ENCODE measurements around the gene JARID2. TPM values are rescaled to one million over a fixed set of nuclear protein-coding genes. Genes with fewer than 3 reads are reported as not detected.

JARID2 gene
- total RNA-seq, 1 experiment from 2014 or later = 180 TPM

DNA sequence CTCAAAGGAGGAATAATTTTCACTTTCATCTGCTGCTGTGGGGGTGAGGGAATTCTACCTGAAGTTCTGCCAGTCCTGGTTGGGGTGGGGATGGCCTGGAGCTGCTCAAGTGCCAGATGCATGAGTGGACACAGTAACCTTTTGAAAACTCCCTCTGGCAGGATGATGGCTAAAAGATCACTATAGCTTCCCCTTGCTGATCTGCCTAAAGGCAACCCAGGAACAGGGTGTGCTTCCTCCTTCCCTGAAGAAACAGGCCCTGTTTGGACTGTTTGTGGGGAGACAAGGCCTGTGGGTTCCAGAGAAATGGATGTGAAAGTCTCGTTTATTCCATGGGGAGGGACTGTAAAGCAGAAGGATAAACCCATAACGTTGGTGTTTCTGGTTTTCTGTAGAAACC is 240.1 kb downstream of the JARID2 start (continued):
- TF ChIP-seq, protein P1, sequence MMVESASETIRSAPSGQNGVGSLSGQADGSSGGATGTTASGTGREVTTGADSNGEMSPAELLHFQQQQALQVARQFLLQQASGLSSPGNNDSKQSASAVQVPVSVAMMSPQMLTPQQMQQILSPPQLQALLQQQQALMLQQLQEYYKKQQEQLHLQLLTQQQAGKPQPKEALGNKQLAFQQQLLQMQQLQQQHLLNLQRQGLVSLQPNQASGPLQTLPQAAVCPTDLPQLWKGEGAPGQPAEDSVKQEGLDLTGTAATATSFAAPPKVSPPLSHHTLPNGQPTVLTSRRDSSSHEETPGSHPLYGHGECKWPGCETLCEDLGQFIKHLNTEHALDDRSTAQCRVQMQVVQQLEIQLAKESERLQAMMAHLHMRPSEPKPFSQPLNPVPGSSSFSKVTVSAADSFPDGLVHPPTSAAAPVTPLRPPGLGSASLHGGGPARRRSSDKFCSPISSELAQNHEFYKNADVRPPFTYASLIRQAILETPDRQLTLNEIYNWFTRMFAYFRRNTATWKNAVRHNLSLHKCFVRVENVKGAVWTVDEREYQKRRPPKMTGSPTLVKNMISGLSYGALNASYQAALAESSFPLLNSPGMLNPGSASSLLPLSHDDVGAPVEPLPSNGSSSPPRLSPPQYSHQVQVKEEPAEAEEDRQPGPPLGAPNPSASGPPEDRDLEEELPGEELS (CRISPR knock-in tag; IDR thresholded peaks at IDR 0.05) = no peak

DNA sequence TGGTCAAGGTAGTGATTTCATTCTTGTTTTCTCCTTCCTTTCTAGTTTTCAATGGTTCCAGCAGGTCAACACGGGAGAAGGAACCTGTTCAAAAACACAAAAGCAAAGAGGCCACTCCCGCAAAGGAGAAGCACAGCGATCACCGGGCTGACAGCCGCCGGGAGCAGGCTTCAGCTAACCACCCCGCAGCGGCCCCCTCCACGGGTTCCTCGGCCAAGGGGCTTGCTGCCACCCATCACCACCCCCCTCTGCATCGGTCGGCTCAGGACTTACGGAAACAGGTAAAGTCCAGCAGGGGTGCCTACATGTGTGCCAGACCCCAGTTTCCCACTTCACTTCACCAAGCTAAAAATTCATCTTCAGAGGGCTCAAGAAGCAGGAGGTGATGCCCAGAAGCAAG is 241.4 kb downstream of the JARID2 start:
- TF ChIP-seq, protein P2, sequence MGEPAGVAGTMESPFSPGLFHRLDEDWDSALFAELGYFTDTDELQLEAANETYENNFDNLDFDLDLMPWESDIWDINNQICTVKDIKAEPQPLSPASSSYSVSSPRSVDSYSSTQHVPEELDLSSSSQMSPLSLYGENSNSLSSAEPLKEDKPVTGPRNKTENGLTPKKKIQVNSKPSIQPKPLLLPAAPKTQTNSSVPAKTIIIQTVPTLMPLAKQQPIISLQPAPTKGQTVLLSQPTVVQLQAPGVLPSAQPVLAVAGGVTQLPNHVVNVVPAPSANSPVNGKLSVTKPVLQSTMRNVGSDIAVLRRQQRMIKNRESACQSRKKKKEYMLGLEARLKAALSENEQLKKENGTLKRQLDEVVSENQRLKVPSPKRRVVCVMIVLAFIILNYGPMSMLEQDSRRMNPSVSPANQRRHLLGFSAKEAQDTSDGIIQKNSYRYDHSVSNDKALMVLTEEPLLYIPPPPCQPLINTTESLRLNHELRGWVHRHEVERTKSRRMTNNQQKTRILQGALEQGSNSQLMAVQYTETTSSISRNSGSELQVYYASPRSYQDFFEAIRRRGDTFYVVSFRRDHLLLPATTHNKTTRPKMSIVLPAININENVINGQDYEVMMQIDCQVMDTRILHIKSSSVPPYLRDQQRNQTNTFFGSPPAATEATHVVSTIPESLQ (CRISPR knock-in tag; IDR thresholded peaks at IDR 0.05) = no peak
- TF ChIP-seq, protein P3, sequence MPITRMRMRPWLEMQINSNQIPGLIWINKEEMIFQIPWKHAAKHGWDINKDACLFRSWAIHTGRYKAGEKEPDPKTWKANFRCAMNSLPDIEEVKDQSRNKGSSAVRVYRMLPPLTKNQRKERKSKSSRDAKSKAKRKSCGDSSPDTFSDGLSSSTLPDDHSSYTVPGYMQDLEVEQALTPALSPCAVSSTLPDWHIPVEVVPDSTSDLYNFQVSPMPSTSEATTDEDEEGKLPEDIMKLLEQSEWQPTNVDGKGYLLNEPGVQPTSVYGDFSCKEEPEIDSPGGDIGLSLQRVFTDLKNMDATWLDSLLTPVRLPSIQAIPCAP (CRISPR knock-in tag; IDR thresholded peaks at IDR 0.05) = no peak
- TF ChIP-seq, protein P4, sequence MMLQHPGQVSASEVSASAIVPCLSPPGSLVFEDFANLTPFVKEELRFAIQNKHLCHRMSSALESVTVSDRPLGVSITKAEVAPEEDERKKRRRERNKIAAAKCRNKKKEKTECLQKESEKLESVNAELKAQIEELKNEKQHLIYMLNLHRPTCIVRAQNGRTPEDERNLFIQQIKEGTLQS (CRISPR knock-in tag; conservative IDR thresholded peaks at IDR 0.05) = no peak
- TF ChIP-seq, protein P5, sequence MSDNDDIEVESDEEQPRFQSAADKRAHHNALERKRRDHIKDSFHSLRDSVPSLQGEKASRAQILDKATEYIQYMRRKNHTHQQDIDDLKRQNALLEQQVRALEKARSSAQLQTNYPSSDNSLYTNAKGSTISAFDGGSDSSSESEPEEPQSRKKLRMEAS (CRISPR knock-in tag; IDR thresholded peaks at IDR 0.05) = no peak
- TF ChIP-seq, protein P6, sequence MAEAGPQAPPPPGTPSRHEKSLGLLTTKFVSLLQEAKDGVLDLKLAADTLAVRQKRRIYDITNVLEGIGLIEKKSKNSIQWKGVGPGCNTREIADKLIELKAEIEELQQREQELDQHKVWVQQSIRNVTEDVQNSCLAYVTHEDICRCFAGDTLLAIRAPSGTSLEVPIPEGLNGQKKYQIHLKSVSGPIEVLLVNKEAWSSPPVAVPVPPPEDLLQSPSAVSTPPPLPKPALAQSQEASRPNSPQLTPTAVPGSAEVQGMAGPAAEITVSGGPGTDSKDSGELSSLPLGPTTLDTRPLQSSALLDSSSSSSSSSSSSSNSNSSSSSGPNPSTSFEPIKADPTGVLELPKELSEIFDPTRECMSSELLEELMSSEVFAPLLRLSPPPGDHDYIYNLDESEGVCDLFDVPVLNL (CRISPR knock-in tag; IDR thresholded peaks at IDR 0.05; ENCODE audit: borderline replicate concordance, low read depth) = no peak
- TF ChIP-seq CBFB (CRISPR knock-in tag; IDR thresholded peaks at IDR 0.05; ENCODE audit: low read depth) = no peak
- TF ChIP-seq, protein P7, sequence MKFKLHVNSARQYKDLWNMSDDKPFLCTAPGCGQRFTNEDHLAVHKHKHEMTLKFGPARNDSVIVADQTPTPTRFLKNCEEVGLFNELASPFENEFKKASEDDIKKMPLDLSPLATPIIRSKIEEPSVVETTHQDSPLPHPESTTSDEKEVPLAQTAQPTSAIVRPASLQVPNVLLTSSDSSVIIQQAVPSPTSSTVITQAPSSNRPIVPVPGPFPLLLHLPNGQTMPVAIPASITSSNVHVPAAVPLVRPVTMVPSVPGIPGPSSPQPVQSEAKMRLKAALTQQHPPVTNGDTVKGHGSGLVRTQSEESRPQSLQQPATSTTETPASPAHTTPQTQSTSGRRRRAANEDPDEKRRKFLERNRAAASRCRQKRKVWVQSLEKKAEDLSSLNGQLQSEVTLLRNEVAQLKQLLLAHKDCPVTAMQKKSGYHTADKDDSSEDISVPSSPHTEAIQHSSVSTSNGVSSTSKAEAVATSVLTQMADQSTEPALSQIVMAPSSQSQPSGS (CRISPR knock-in tag; IDR thresholded peaks at IDR 0.05; ENCODE audit: borderline replicate concordance, low read depth) = no peak
- TF ChIP-seq, protein P8, sequence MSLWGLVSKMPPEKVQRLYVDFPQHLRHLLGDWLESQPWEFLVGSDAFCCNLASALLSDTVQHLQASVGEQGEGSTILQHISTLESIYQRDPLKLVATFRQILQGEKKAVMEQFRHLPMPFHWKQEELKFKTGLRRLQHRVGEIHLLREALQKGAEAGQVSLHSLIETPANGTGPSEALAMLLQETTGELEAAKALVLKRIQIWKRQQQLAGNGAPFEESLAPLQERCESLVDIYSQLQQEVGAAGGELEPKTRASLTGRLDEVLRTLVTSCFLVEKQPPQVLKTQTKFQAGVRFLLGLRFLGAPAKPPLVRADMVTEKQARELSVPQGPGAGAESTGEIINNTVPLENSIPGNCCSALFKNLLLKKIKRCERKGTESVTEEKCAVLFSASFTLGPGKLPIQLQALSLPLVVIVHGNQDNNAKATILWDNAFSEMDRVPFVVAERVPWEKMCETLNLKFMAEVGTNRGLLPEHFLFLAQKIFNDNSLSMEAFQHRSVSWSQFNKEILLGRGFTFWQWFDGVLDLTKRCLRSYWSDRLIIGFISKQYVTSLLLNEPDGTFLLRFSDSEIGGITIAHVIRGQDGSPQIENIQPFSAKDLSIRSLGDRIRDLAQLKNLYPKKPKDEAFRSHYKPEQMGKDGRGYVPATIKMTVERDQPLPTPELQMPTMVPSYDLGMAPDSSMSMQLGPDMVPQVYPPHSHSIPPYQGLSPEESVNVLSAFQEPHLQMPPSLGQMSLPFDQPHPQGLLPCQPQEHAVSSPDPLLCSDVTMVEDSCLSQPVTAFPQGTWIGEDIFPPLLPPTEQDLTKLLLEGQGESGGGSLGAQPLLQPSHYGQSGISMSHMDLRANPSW (CRISPR knock-in tag; conservative IDR thresholded peaks at IDR 0.05; ENCODE audit: low read depth) = no peak
- TF ChIP-seq OVOL2 (CRISPR knock-in tag; IDR thresholded peaks at IDR 0.05; ENCODE audit: borderline replicate concordance) = no peak
- TF ChIP-seq GTF2I (CRISPR knock-in tag; conservative IDR thresholded peaks at IDR 0.05) = no peak
- TF ChIP-seq, protein P9, sequence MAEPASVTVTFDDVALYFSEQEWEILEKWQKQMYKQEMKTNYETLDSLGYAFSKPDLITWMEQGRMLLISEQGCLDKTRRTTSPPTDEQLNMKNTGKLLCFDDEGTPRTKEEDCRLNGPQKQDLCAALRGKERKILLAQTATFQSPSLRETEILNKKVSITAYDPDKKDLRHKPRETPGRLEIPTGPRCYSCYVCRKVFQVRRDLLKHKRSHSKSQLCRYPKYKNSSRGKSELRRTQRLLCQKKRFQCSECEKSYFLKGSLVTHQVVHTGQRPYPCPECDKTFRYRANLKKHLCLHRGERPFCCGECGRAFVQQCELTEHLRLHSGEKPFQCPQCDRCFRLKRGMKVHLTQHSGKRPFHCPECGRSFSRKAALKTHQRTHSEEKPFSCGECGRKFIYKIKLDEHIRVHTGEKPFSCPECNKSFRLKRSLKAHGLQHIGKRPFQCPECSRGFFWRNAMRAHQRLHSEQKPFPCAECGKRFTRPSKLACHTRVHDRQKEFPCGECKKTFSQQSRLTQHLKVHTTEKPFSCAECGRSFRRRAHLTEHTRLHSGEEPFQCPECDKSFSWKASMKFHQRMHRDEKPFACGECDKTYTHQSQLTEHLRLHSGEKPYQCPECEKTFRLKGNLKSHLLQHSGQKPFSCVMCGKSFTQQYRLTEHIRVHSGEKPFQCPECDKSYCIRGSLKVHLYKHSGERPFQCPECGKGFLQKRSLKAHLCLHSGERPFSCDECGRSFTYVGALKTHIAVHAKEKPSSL (CRISPR knock-in tag; conservative IDR thresholded peaks at IDR 0.05) = no peak
- no peak for TF ChIP-seq NR3C1 (CRISPR knock-in tag; conservative IDR thresholded peaks at IDR 0.05; ENCODE audit: low read depth)
- peaks cover 85% of the 10 kb centered on the region for H3K4me1 Mint-ChIP-seq
- DNase-seq (ENCODE audit: low spot score) = no peak
- CTCF ChIA-PET = no interaction called here
- H3K4me3 Mint-ChIP-seq = no peak overlapping the region
- POLR2A ChIA-PET = no interaction called here
- ATAC-seq = no peak
- H3K36me3 Mint-ChIP-seq = peaks cover 32% of the 10 kb centered on the region
- H3K27me3 Mint-ChIP-seq (ENCODE audit: low read depth) = no peaks in the 10 kb centered on the region
- no peaks in the 10 kb centered on the region for H3K9me3 Mint-ChIP-seq
- H3K27ac Mint-ChIP-seq = peak overlapping the region; percentile 92

Measured in WTC11 (cell line).